IMR-90 (cell line): Measurements from ENCODE around the gene SLC4A5. TPM values are rescaled to one million over a fixed set of nuclear protein-coding genes. Genes with fewer than 3 reads are reported as not detected.

ENCODE experiments used
- ATAC-seq: fragments of 200-7000 bp; cut with Tn5 transposase; 2 replicates; pipeline ENCODE4 v1.9.1; 2020; ENCODE audit warnings: low read depth, mild to moderate bottlenecking, moderate library complexity
- BruUV-seq: library from RNA; stranded (reverse); fragments of 400-500 nt; replicated peaks from 2 replicates; lab custom pipeline; 2021; lab: Mats Ljungman, UMichigan
- CTCF ChIA-PET: fragments of 300-600 bp; formaldehyde crosslinking; extraction: SDS; loops from one replicate; lab custom pipeline; 2021; ENCODE audit warnings: antibody characterized with exemption; lab: Yijun Ruan, JAX
- POLR2A ChIA-PET: fragments of 300-600 bp; sonication (Branson Sonifier 250); formaldehyde crosslinking; loops from one replicate; lab custom pipeline; 2022; ENCODE audit warnings: antibody characterized with exemption; ENCODE audit not compliant: unreplicated experiment; lab: Charles Lee
- DNase-seq: peaks from one replicate; pipeline ENCODE4 v3.0.0; 2013
- H2AFZ ChIP-seq: replicated peaks from 2 replicates; pipeline ENCODE3; 2013; ENCODE audit warnings: low read length, mild to moderate bottlenecking; ENCODE audit not compliant: poor library complexity
- H2AK5ac ChIP-seq: 2 replicates; pipeline ENCODE4 v1.6.1; 2013; ENCODE audit warnings: low read depth, low read length, inconsistent platforms
- H2AK9ac ChIP-seq: replicated peaks from 2 replicates; pipeline ENCODE3; 2013; ENCODE audit warnings: mild to moderate bottlenecking, low read depth, low read length, moderate library complexity; ENCODE audit not compliant: poor library complexity
- H2BK120ac ChIP-seq: 2 replicates; pipeline ENCODE4 v1.6.1; 2013; ENCODE audit warnings: low read depth, low read length, inconsistent platforms
- H2BK15ac ChIP-seq: 3 replicates; pipeline ENCODE4 v1.6.1; 2013; ENCODE audit warnings: low read depth, low read length, inconsistent platforms
- H2BK20ac ChIP-seq: 2 replicates; pipeline ENCODE4 v1.6.1; 2013; ENCODE audit warnings: low read depth, mild to moderate bottlenecking, inconsistent platforms, low read length, moderate library complexity
- H2BK5ac ChIP-seq: 2 replicates; pipeline ENCODE4 v1.6.1; 2013; ENCODE audit warnings: mild to moderate bottlenecking, low read depth, low read length, inconsistent platforms; ENCODE audit not compliant: poor library complexity, severe bottlenecking
- H3K14ac ChIP-seq: replicated peaks from 2 replicates; pipeline ENCODE4 v1.6.1; 2013; ENCODE audit warnings: low read depth, low read length, inconsistent platforms
- H3K18ac ChIP-seq: 2 replicates; pipeline ENCODE4 v1.6.1; 2013; ENCODE audit warnings: low read depth, low read length, control low read depth
- H3K23ac ChIP-seq: 2 replicates; pipeline ENCODE4 v1.6.1; 2013; ENCODE audit warnings: low read depth, low read length, inconsistent platforms
- H3K27ac ChIP-seq: 2 replicates; pipeline ENCODE4 v1.5.1; 2013; ENCODE audit warnings: mild to moderate bottlenecking, control low read depth, low read length; ENCODE audit not compliant: insufficient read depth
- H3K27me3 ChIP-seq: 2 replicates; pipeline ENCODE4 v1.6.1; 2013; ENCODE audit warnings: low read length; ENCODE audit not compliant: control insufficient read depth, insufficient read depth
- H3K36me3 ChIP-seq: 2 replicates; pipeline ENCODE4 v1.6.1; 2013; ENCODE audit warnings: low read length, mixed read lengths; ENCODE audit not compliant: control insufficient read depth, insufficient read depth
- H3K4ac ChIP-seq: 2 replicates; pipeline ENCODE4 v1.6.1; 2013; ENCODE audit warnings: low read depth, low read length, inconsistent platforms
- H3K4me1 ChIP-seq: 2 replicates; pipeline ENCODE4 v1.6.1; 2013; ENCODE audit warnings: low read length, mixed read lengths; ENCODE audit not compliant: control insufficient read depth, insufficient read depth
- H3K4me2 ChIP-seq: 2 replicates; pipeline ENCODE4 v1.6.1; 2013; ENCODE audit warnings: low read depth, mild to moderate bottlenecking, control low read depth, low read length, moderate library complexity
- H3K4me3 ChIP-seq: 2 replicates; pipeline ENCODE4 v1.5.1; 2013; ENCODE audit warnings: low read depth, mild to moderate bottlenecking, control low read depth, low read length, moderate library complexity; ENCODE audit not compliant: insufficient read depth
- H3K56ac ChIP-seq: 2 replicates; pipeline ENCODE4 v1.6.1; 2013; ENCODE audit warnings: low read length, inconsistent platforms; ENCODE audit not compliant: insufficient read depth; ENCODE audit errors: extremely low read depth
- H3K79me1 ChIP-seq, 2 experiments: 2 replicates each; pipeline ENCODE4 v1.6.1; 2013; ENCODE audit warnings: low read length in 2 of 2, inconsistent platforms in 1 of 2, low read depth in 1 of 2
- H3K9ac ChIP-seq: 2 replicates; pipeline ENCODE4 v1.6.1; 2013; ENCODE audit warnings: low read depth, low read length, control low read depth
- H3K9me1 ChIP-seq: 2 replicates; pipeline ENCODE4 v1.6.1; 2013; ENCODE audit warnings: low read length, inconsistent platforms; ENCODE audit not compliant: insufficient read depth
- H3K9me3 ChIP-seq: 2 replicates; pipeline ENCODE4 v1.6.1; 2013; ENCODE audit warnings: low read length; ENCODE audit not compliant: control insufficient read depth, insufficient read depth
- H4K20me1 ChIP-seq: 2 replicates; pipeline ENCODE4 v1.6.1; 2013; ENCODE audit warnings: low read length, inconsistent platforms; ENCODE audit not compliant: insufficient read depth
- H4K5ac ChIP-seq: 2 replicates; pipeline ENCODE4 v1.6.1; 2013; ENCODE audit warnings: mild to moderate bottlenecking, low read depth, low read length, control low read depth
- H4K8ac ChIP-seq, 2 experiments: 2 replicates each; pipeline ENCODE4 v1.6.1; 2013; ENCODE audit warnings: low read depth in 2 of 2, low read length in 2 of 2, control low read depth in 1 of 2, inconsistent platforms in 1 of 2
- H4K91ac ChIP-seq: 2 replicates; pipeline ENCODE4 v1.6.1; 2013; ENCODE audit warnings: low read depth, low read length, inconsistent platforms; ENCODE audit not compliant: insufficient read depth
- BHLHE40 ChIP-seq: fragments of 150-350 bp; IDR thresholded peaks from 2 replicates; pipeline ENCODE4 v1.6.1; 2016; ENCODE audit warnings: mild to moderate bottlenecking, low read depth, low read length
- FOS ChIP-seq: fragments of 150-350 bp; IDR thresholded peaks from 2 replicates; pipeline ENCODE4 v1.6.1; 2016; ENCODE audit warnings: low read depth, low read length
- POLR2A ChIP-seq: IDR thresholded peaks from 2 replicates; pipeline ENCODE4 v1.6.1; 2012; ENCODE audit warnings: mild to moderate bottlenecking, low read depth, low read length
- WGBS, 2 experiments: methylation state at CpG; one replicate each; pipeline versions ENCODE4 v1.1.5 to v1.1.7; 2013; ENCODE audit warnings: missing lambda C conversion rate in 2 of 2; ENCODE audit not compliant: insufficient read length in 1 of 2; ENCODE audit errors: extremely low coverage in 2 of 2; 5-methylcytosine and 5-hydroxymethylcytosine counted together
- dilution Hi-C: fragments of 300-500 bp; cut with HindIII; formaldehyde crosslinking; loops from one replicate; pipeline ENCODE4 v1.14.3; 2018; ENCODE audit warnings: low sequenced_read_pairs; ENCODE audit not compliant: unreplicated experiment
- in situ Hi-C: fragments of 300-500 bp; cut with MboI; formaldehyde crosslinking; loops from 3 replicates; pipeline ENCODE4 v1.14.3; 2019; ENCODE audit warnings: low sequenced_read_pairs, inconsistent platforms, mixed read lengths
- intact Hi-C: fragments of 100-400 bp; cut with micrococcal nuclease; formaldehyde crosslinking; loops from 2 replicates; pipeline ENCODE4 v1.10.0; 2022
- polyA plus RNA-seq, 3 experiments: library from polyadenylated mRNA; depleted of rRNA; stranded (reverse); fragments of >200 nt; gene quantifications; 2 replicates each; pipeline ENCODE4 v1.2.3, GENCODE V29; 2012; ENCODE audit warnings: low replicate concordance in 1 of 3
- total RNA-seq: library from RNA; depleted of rRNA; stranded (reverse); fragments of >200 nt; gene quantifications from 2 replicates; pipeline ENCODE4 v1.2.3, GENCODE V29; 2012

Gene SLC4A5
- total and polyA plus RNA-seq, 2 of the 4 experiments (the other 2 are of a cell fraction) = 0.18 to 0.22 TPM

DNA sequence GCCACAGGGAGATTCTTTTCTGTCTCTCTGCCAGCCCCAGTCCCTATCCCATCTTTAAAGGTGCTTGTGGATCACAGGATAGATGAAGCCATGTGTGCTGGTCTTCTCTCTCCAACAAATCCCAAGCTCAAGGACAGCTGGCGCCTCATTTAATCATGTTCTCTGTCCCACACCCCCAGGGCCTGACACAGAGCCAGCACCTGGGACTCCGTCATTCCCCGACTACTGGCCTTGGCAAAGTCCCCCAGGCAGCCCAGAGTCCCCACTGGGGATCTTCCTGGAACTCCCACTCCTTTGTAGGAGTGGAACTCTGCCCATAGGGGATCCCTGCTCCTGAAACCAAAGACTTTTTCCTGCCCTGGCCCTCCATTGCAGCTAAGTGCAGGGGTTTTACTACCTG, 84.0 kb downstream of the SLC4A5 start:
- Histone ChIP-seq H2BK20ac (no peak overlapping the region), H4K91ac (no peak overlapping the region), H3K36me3 (no peaks in the 10 kb centered on the region), H3K79me1 (no peaks in the 10 kb centered on the region), H2AK5ac (no peak overlapping the region), H3K9ac (no peak overlapping the region), H4K8ac (no peak overlapping the region), H2AFZ (no peak overlapping the region), H3K9me3 (no peaks in the 10 kb centered on the region), H3K4me1 (no peaks in the 10 kb centered on the region), H2BK120ac (no peak overlapping the region), H3K27ac (no peak overlapping the region), H3K18ac (no peak overlapping the region), H3K56ac (no peak overlapping the region), H4K20me1 (no peaks in the 10 kb centered on the region), H3K27me3 (peaks cover 41% of the 10 kb centered on the region), H3K4ac (no peak overlapping the region), H2BK5ac (no peak overlapping the region), H3K4me3 (no peak overlapping the region), H3K4me2 (no peak overlapping the region), H4K5ac (no peak overlapping the region), H3K9me1 (no peaks in the 10 kb centered on the region), H3K23ac (no peak overlapping the region), H3K14ac (no peak overlapping the region), H2BK15ac (no peak overlapping the region), H2AK9ac (no peak overlapping the region)
- no peak for DNase-seq
- in situ Hi-C loops = no loop called here
- no peak for TF ChIP-seq BHLHE40
- TF ChIP-seq POLR2A = no peak
- TF ChIP-seq FOS = no peak
- intact Hi-C loops = no loop called here
- BruUV-seq = no TSS peak
- ChIA-PET CTCF (interaction anchor here (1.0 kb wide), 1 partner anchor 9 kb away, joined by 3 read pairs; no protein-coding TSS in a partner anchor), POLR2A (no interaction called here)
- ATAC-seq = no peak
- dilution Hi-C loops = no loop called here
- no CpG with 5 or more reads among the region's 3 CpGs for WGBS, 2 experiments
